ENCODE measurements around the gene PRPS1L1.

The PRPS1L1 gene

DNA sequence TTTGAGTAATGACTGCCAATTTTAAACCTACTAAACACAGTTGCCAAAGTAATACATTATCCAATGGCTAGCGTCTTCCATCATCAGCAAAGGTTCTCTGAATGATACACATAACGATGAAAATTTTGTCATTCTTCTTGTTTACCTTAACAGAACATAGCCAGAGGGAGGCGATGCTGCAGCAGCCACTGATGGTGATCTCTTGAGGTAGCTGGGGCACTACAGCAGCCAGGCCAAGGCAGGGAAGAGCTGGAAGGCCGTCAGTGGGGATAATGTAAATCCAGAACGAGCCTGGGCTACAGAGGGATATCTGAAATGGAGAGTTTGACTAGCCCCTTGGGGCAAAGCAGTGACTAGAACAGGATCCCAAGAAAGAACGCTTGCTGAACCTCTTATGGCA lies 38.8 kb downstream of the PRPS1L1 start:
- no peaks in the 10 kb centered on the region for H3K36me3 ChIP-seq (ENCODE audit: control insufficient read depth in 2 of 2, insufficient read depth in 2 of 2, low read length in 2 of 2)
- H3K9me3 ChIP-seq (ENCODE audit: control insufficient read depth in 2 of 2, low read length in 2 of 2), result no peaks in the 10 kb centered on the region
- no peak overlapping the region for H3K9ac ChIP-seq (ENCODE audit: low read length in 2 of 2)
- no peak overlapping the region for H3K4me3 ChIP-seq (ENCODE audit: low read length in 2 of 2)
- H3K27ac ChIP-seq (ENCODE audit: low read length), result no peak overlapping the region
- H3K4me1 ChIP-seq (ENCODE audit: control insufficient read depth, insufficient read depth, low read length), result no peaks in the 10 kb centered on the region
- H3K27me3 ChIP-seq (ENCODE audit: control insufficient read depth in 1 of 2, insufficient read depth in 2 of 2, low read length in 2 of 2), result no peaks in the 10 kb centered on the region

DNA sequence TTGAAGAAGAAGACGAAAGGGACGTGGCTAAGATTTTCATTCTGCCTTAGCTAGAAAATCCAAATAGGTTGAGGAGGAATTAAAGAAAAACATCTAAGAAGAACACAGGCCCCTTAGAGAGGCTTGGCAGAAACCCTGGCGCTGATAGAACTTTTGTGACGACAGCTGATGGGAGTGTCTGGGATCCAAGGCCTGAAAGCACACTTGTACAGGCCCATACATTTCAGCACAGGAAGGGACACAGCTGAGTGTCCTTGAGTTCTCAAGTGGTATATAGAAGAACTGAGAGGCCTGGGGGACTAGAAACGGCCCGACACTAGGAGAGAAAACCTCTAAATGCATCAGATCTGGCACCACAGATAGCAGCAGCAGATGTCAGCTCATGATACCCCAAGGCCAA lies 39.5 kb downstream of the PRPS1L1 start:
- Histone ChIP-seq H3K27me3 (ENCODE audit: control insufficient read depth in 1 of 2, insufficient read depth in 2 of 2, low read length in 2 of 2) (no peaks in the 10 kb centered on the region), H3K9ac (ENCODE audit: low read length in 2 of 2) (no peak overlapping the region), H3K36me3 (ENCODE audit: control insufficient read depth in 2 of 2, insufficient read depth in 2 of 2, low read length in 2 of 2) (no peaks in the 10 kb centered on the region), H3K4me1 (ENCODE audit: control insufficient read depth, insufficient read depth, low read length) (no peaks in the 10 kb centered on the region), H3K27ac (ENCODE audit: low read length) (no peak overlapping the region), H3K4me3 (ENCODE audit: low read length in 2 of 2) (no peak overlapping the region), H3K9me3 (ENCODE audit: control insufficient read depth in 2 of 2, low read length in 2 of 2) (no peaks in the 10 kb centered on the region)

DNA sequence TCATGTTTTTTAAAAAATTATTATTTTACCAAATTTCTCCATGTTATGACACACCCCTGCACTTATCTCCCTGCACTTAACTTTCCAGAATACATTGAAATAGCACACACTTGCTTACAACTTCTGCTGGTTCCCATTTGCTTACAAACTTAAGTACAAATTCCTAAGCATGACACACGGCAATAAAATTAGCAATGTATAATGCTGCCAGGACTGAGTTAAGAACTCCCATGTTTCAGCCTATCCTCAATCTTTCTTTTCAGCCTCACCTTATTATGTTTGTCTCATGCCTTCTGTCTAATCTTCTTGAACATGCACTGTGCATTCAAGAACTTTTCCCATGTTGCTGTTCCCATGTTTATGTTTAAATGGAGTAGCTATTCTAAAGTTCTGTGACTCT lies 40.8 kb downstream of the PRPS1L1 start:
- Histone ChIP-seq H3K4me1 (ENCODE audit: control insufficient read depth, insufficient read depth, low read length) (no peaks in the 10 kb centered on the region), H3K27ac (ENCODE audit: low read length) (no peak overlapping the region), H3K4me3 (ENCODE audit: low read length in 2 of 2) (no peak overlapping the region), H3K36me3 (ENCODE audit: control insufficient read depth in 2 of 2, insufficient read depth in 2 of 2, low read length in 2 of 2) (no peaks in the 10 kb centered on the region), H3K9ac (ENCODE audit: low read length in 2 of 2) (no peak overlapping the region), H3K9me3 (ENCODE audit: control insufficient read depth in 2 of 2, low read length in 2 of 2) (no peaks in the 10 kb centered on the region), H3K27me3 (ENCODE audit: control insufficient read depth in 1 of 2, insufficient read depth in 2 of 2, low read length in 2 of 2) (no peaks in the 10 kb centered on the region)

DNA sequence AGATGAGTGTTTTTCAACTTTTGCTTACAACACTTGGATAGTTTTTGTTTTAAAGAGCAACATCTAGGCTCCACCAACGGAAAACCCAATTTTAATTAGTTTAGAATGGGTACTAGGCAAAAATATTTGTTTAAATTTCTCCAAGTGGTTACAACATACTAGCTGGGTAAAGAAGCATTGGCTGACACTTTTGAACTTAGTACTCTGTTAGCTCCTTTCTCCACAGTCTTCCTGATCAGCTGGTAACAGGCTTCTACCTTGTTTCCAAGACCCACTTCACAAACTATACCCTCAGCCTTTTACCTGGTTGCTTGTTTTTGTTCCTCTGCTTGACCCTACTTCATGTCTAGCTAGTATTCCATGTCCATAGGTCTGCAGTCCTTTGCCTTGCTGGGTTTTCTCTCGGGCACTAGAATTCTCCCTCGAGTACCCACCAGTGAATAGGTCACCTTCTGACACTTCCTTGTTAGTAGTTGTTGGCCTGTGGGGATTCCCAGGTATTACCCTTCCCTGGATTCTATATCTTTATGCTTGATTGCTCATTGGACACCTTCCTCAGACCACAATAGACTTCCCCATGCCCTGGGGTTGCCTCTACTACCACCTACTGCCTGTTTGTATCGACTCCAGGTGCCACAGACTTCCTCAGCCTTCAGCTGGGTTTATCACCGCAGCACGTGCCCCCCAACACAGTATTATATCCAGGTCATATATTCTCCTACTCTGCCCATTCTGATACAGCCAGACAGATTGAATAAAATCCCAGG lies 42.0 kb downstream of the PRPS1L1 start:
- H3K9me3 ChIP-seq (ENCODE audit: control insufficient read depth in 2 of 2, low read length in 2 of 2), result peaks cover 0 to 4% of the 10 kb centered on the region in 2 donors
- H3K27me3 ChIP-seq (ENCODE audit: control insufficient read depth in 1 of 2, insufficient read depth in 2 of 2, low read length in 2 of 2), result no peaks in the 10 kb centered on the region
- H3K36me3 ChIP-seq (ENCODE audit: control insufficient read depth in 2 of 2, insufficient read depth in 2 of 2, low read length in 2 of 2), result no peaks in the 10 kb centered on the region
- H3K27ac ChIP-seq (ENCODE audit: low read length), result no peak overlapping the region
- no peaks in the 10 kb centered on the region for H3K4me1 ChIP-seq (ENCODE audit: control insufficient read depth, insufficient read depth, low read length)
- no peak overlapping the region for H3K4me3 ChIP-seq (ENCODE audit: low read length in 2 of 2)
- H3K9ac ChIP-seq (ENCODE audit: low read length in 2 of 2), result no peak overlapping the region

- no peaks in the 10 kb centered on the region for H3K27me3 ChIP-seq (ENCODE audit: control insufficient read depth in 1 of 2, insufficient read depth in 2 of 2, low read length in 2 of 2)
- peaks cover 0 to 4% of the 10 kb centered on the region in 2 donors for H3K9me3 ChIP-seq (ENCODE audit: control insufficient read depth in 2 of 2, low read length in 2 of 2)
- no peak overlapping the region for H3K9ac ChIP-seq (ENCODE audit: low read length in 2 of 2)
- no peak overlapping the region for H3K4me3 ChIP-seq (ENCODE audit: low read length in 2 of 2)
- no peaks in the 10 kb centered on the region for H3K36me3 ChIP-seq (ENCODE audit: control insufficient read depth in 2 of 2, insufficient read depth in 2 of 2, low read length in 2 of 2)
- H3K27ac ChIP-seq (ENCODE audit: low read length), result no peak overlapping the region
- no peaks in the 10 kb centered on the region for H3K4me1 ChIP-seq (ENCODE audit: control insufficient read depth, insufficient read depth, low read length)
These were observed 43.4 kb downstream of the PRPS1L1 start for GRCh38 chr7:17984288-17984687.

DNA sequence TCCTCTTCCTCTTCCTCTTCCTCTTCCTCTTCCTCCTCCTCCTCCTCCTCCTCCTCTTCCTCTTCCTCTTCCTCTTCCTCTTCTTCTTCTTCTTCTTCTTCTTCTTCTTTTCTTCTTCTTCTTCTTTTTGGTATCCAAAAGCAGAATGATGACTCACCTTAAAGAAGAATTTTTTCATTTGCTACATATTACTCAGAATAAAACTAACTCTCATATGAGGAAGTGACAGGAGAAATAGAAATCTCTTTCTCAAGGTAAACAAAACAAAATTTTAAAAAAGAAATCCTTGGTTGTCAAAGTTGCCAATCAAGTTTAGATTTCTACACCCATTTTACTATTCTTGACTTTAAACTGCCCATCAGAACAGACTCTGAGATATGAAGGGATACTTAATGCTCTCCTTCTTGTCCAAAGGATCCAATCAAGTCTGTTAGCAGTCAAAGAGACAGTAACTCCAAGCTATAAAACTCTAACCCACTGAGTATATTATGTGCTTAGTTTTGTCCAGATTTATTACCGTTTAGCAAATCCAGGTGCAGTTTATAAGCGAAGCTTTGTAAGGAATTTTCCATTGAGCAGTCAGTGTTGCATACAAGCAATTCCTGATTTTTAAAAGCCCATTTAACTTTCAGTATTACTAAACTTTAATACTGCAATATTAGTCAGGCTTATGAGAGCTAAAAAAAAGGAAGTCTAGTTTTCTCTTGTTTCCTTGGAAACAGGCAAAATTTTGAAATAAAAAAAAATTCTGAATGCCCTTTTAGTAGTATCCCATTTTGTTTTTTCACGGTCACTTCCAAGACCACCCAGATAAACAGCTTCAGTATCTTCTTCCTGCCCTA lies 44.2 kb downstream of the PRPS1L1 start:
- peaks cover 0 to 4% of the 10 kb centered on the region in 2 donors for H3K9me3 ChIP-seq (ENCODE audit: control insufficient read depth in 2 of 2, low read length in 2 of 2)
- no peaks in the 10 kb centered on the region for H3K4me1 ChIP-seq (ENCODE audit: control insufficient read depth, insufficient read depth, low read length)
- no peak overlapping the region for H3K27ac ChIP-seq (ENCODE audit: low read length)
- no peaks in the 10 kb centered on the region for H3K27me3 ChIP-seq (ENCODE audit: control insufficient read depth in 1 of 2, insufficient read depth in 2 of 2, low read length in 2 of 2)
- H3K4me3 ChIP-seq (ENCODE audit: low read length in 2 of 2), result no peak overlapping the region
- no peak overlapping the region for H3K9ac ChIP-seq (ENCODE audit: low read length in 2 of 2)
- H3K36me3 ChIP-seq (ENCODE audit: control insufficient read depth in 2 of 2, insufficient read depth in 2 of 2, low read length in 2 of 2), result no peaks in the 10 kb centered on the region

DNA sequence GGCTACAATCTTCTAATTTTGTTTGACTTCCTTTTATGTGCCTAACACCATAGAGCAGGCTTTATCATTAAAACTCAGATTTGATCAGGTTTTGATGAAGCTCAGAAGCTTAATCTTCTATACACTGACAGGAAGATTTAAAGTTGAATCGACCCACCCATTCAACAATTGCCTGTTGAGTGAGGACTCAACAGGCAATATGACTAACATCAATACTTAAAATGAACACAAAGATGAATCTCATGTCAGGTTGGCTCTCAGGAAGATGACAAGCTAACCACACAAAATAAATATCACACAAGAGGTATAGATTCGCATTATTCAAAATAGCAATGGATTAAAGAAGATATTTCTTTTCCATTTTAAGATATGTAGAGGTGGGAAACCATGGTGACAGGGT lies 50.7 kb downstream of the PRPS1L1 start:
- no peaks in the 10 kb centered on the region for H3K27me3 ChIP-seq (ENCODE audit: control insufficient read depth in 1 of 2, insufficient read depth in 2 of 2, low read length in 2 of 2)
- peaks cover 0 to 4% of the 10 kb centered on the region in 2 donors for H3K9me3 ChIP-seq (ENCODE audit: control insufficient read depth in 2 of 2, low read length in 2 of 2)
- H3K27ac ChIP-seq (ENCODE audit: low read length), result no peak overlapping the region
- no peak overlapping the region for H3K9ac ChIP-seq (ENCODE audit: low read length in 2 of 2)
- no peaks in the 10 kb centered on the region for H3K4me1 ChIP-seq (ENCODE audit: control insufficient read depth, insufficient read depth, low read length)
- no peaks in the 10 kb centered on the region for H3K36me3 ChIP-seq (ENCODE audit: control insufficient read depth in 2 of 2, insufficient read depth in 2 of 2, low read length in 2 of 2)
- no peak overlapping the region for H3K4me3 ChIP-seq (ENCODE audit: low read length in 2 of 2)
